Endothelial cell (in vitro differentiated cells): ENCODE measurements around the gene TSEN54. TPM values are rescaled to one million over a fixed set of nuclear protein-coding genes. Genes with fewer than 3 reads are reported as not detected.
"Not testable (repeated sequence)": the region's sequence is repeated elsewhere in the genome, so short reads cannot be mapped to it uniquely, and the experiment has no call there.

Source experiments
- DNase-seq: peaks from one replicate; pipeline ENCODE4 v3.0.0; 2021; ENCODE audit warnings: low spot score
- H3K27ac Mint-ChIP-seq: one replicate; pipeline ENCODE4 v1.8.0; 2021; ENCODE audit warnings: mixed read lengths, inconsistent platforms; ENCODE audit not compliant: unreplicated experiment
- H3K27me3 Mint-ChIP-seq: one replicate; pipeline ENCODE4 v1.8.0; 2021; ENCODE audit warnings: mild to moderate bottlenecking, moderate library complexity, mixed read lengths, inconsistent platforms; ENCODE audit not compliant: unreplicated experiment
- H3K36me3 Mint-ChIP-seq: one replicate; pipeline ENCODE4 v1.8.0; 2021; ENCODE audit warnings: mild to moderate bottlenecking, low read depth, mixed read lengths, inconsistent platforms; ENCODE audit not compliant: unreplicated experiment
- H3K4me1 Mint-ChIP-seq: one replicate; pipeline ENCODE4 v1.8.0; 2021; ENCODE audit warnings: mild to moderate bottlenecking, mixed read lengths, inconsistent platforms; ENCODE audit not compliant: unreplicated experiment
- H3K4me3 Mint-ChIP-seq: one replicate; pipeline ENCODE4 v1.8.0; 2021; ENCODE audit warnings: mild to moderate bottlenecking, mixed read lengths, inconsistent platforms; ENCODE audit not compliant: unreplicated experiment
- H3K9me3 Mint-ChIP-seq: one replicate; pipeline ENCODE4 v1.8.0; 2021; ENCODE audit warnings: mixed read lengths, inconsistent platforms; ENCODE audit not compliant: unreplicated experiment
- total RNA-seq: library from RNA; stranded (reverse); fragmentation: NEBNext Ultra II Directional; extraction: Animal tissue kit (Norgen Biotek cat#: 25700); gene quantifications from one replicate; pipeline ENCODE4 v1.2.1, GENCODE V29; 2021; ENCODE audit not compliant: unreplicated experiment
- TF ChIP-seq, protein P1 (sequence below): fragments of 200-600 bp; sonication (generic); IDR thresholded peaks from one replicate; pipeline ENCODE4 v1.5.0; 2021; ENCODE audit warnings: antibody characterized with exemption; ENCODE audit not compliant: unreplicated experiment

The TSEN54 gene
- total RNA-seq, 1 donor from 2014 or later = 18.8 TPM

- Mint-ChIP-seq H3K27ac (no peak overlapping the region), H3K27me3 (no peaks in the 10 kb centered on the region), H3K4me3 (peak overlapping the region; percentile 72), H3K36me3 (peaks cover 11% of the 10 kb centered on the region), H3K4me1 (peaks cover 42% of the 10 kb centered on the region), H3K9me3 (no peaks in the 10 kb centered on the region)
- TF ChIP-seq, protein P1, sequence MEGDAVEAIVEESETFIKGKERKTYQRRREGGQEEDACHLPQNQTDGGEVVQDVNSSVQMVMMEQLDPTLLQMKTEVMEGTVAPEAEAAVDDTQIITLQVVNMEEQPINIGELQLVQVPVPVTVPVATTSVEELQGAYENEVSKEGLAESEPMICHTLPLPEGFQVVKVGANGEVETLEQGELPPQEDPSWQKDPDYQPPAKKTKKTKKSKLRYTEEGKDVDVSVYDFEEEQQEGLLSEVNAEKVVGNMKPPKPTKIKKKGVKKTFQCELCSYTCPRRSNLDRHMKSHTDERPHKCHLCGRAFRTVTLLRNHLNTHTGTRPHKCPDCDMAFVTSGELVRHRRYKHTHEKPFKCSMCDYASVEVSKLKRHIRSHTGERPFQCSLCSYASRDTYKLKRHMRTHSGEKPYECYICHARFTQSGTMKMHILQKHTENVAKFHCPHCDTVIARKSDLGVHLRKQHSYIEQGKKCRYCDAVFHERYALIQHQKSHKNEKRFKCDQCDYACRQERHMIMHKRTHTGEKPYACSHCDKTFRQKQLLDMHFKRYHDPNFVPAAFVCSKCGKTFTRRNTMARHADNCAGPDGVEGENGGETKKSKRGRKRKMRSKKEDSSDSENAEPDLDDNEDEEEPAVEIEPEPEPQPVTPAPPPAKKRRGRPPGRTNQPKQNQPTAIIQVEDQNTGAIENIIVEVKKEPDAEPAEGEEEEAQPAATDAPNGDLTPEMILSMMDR = no peak
- no peak for DNase-seq
These were observed 39.4 kb upstream of the TSEN54 start for GRCh38 chr17:75476752-75477489.

- H3K4me1 Mint-ChIP-seq = peaks cover 42% of the 10 kb centered on the region
These were observed 38.9 kb upstream of the TSEN54 start for GRCh38 chr17:75477490-75477862.

DNA sequence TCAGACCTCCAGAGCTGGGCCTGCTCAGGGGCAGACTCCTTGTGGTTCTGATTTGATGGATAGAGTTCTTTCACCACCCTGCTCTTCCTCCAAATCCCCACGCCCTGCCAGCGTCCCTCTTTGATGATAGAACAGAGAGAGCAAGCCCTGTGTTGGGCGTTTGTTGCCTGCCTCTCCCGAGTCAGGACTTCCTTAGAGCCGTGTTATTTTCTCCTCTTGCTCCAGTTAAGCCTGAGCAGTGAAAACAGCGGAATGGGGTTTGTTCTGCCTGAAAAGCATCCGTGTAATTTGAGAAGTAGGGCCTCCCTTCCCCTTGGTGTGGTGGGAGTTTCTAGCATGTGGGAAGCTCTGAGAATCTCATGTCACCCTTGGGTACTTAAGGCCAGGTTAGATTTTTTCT is 37.8 kb upstream of the TSEN54 start:
- no peak for DNase-seq
- Mint-ChIP-seq H3K4me3 (no peak overlapping the region), H3K4me1 (peaks cover 42% of the 10 kb centered on the region), H3K27ac (no peak overlapping the region), H3K9me3 (no peaks in the 10 kb centered on the region), H3K27me3 (peaks cover under 1% of the 10 kb centered on the region), H3K36me3 (no peaks in the 10 kb centered on the region)
- TF ChIP-seq, protein P1 = no peak

More at GRCh38 chr17:75477490-75477862, 38.9 kb upstream of the TSEN54 start:
- H3K4me3 Mint-ChIP-seq, H3K27ac Mint-ChIP-seq, H3K9me3 Mint-ChIP-seq, H3K36me3 Mint-ChIP-seq, H3K27me3 Mint-ChIP-seq, DNase-seq: not testable (repeated sequence)

DNA sequence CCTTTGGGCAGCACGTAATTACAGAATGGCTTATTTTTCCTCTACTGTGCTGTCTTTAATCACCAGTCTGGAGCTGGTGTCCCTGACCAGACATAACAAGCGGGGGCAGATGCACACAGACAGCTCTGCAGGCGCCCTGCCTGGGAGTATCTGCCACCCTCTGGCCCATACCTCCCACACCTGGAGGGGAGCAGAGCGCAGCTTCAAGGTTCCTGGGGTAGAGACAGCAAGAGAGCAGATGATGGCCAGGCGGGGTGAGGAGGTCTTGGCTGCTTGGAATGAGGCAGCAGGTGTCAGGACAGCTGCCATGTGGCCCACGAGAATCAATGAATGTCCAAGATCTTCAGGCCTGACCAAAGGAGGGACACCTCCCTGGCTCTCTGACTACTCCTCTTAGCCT is 36.0 kb upstream of the TSEN54 start:
- H3K4me1 Mint-ChIP-seq = peaks cover 40% of the 10 kb centered on the region
- no peak overlapping the region for H3K27ac Mint-ChIP-seq
- no peaks in the 10 kb centered on the region for H3K9me3 Mint-ChIP-seq
- peak overlapping the region; percentile 21 for H3K4me3 Mint-ChIP-seq
- peaks cover 6% of the 10 kb centered on the region for H3K27me3 Mint-ChIP-seq
- DNase-seq = no peak
- peaks cover 3% of the 10 kb centered on the region for H3K36me3 Mint-ChIP-seq
- TF ChIP-seq, protein P1 = no peak

- no peak for DNase-seq
- TF ChIP-seq, protein P1 = no peak
These were observed 34.9 kb upstream of the TSEN54 start for GRCh38 chr17:75481194-75482068.

More at GRCh38 chr17:75481194-75482068, 34.9 kb upstream of the TSEN54 start:
- Mint-ChIP-seq H3K27me3 (peaks cover 8% of the 10 kb centered on the region), H3K9me3 (no peaks in the 10 kb centered on the region), H3K4me3 (no peak overlapping the region), H3K27ac (no peak overlapping the region), H3K4me1 (peaks cover 31% of the 10 kb centered on the region), H3K36me3 (peaks cover 3% of the 10 kb centered on the region)
